HCT116 (cell line): ENCODE results near the gene INTS4. TPM values are rescaled to one million over a fixed set of nuclear protein-coding genes. Genes with fewer than 3 reads are reported as not detected.

Experiments used
- ATAC-seq: fragments of 200-7000 bp; cut with Tn5 transposase; 2 replicates; pipeline ENCODE4 v1.9.1; 2020; ENCODE audit warnings: mild to moderate bottlenecking, moderate library complexity
- BruUV-seq: library from RNA; stranded (reverse); fragments of 400-500 nt; replicated peaks from 2 replicates; lab custom pipeline; 2021; lab: Mats Ljungman, UMichigan
- CTCF ChIA-PET: fragments of 300-600 bp; sonication (Branson Sonifier 250); formaldehyde crosslinking; loops from one replicate; lab custom pipeline; 2021; ENCODE audit warnings: antibody characterized with exemption; lab: Charles Lee
- POLR2A ChIA-PET: fragments of 300-600, 350-600 bp; sonication (Branson Sonifier 250); formaldehyde crosslinking; loops from one replicate; lab custom pipeline; 2021; ENCODE audit warnings: antibody characterized with exemption; lab: Charles Lee
- RAD21 ChIA-PET, 2 experiments: fragments of 300-600 bp; sonication (Branson Sonifier 250); formaldehyde crosslinking; loops; one replicate each; lab custom pipeline; 2023; ENCODE audit warnings: low total read pairs in 2 of 2; ENCODE audit not compliant: uncharacterized antibody in 2 of 2, unreplicated experiment in 2 of 2, low non-redundant PET in 1 of 2; lab: Charles Lee
- DNase-seq: peaks from one replicate; pipeline ENCODE4 v3.0.0-alpha.2; 2010; ENCODE audit warnings: low read depth, low spot score
- H2AFZ ChIP-seq: fragments of 200-600 bp; shearing (Covaris generic), sonication (generic); 2 replicates; pipeline ENCODE4 v1.6.1; 2017; ENCODE audit warnings: low read depth, mixed run types, mixed read lengths, antibody characterized with exemption, low read length; ENCODE audit not compliant: poor library complexity, severe bottlenecking
- H3K27ac ChIP-seq: 2 replicates; pipeline ENCODE4 v1.5.1; 2012; ENCODE audit warnings: low read depth, low read length
- H3K27me3 ChIP-seq: fragments of 200-600 bp; sonication (generic); 2 replicates; pipeline ENCODE4 v1.6.1; 2016; ENCODE audit warnings: mixed run types, low read length, mixed read lengths; ENCODE audit not compliant: insufficient read depth
- H3K36me3 ChIP-seq, 2 experiments: fragments of 200-500 bp in 1 of 2; fragments of 200-600 bp in 1 of 2; sonication (Bioruptor generic) in 1 of 2; sonication (generic) in 1 of 2; 2 replicates each; pipeline versions ENCODE4 v1.5.1 to v1.6.1; 2014 to 2016; ENCODE audit warnings: low read length in 2 of 2, inconsistent platforms in 1 of 2, mixed read lengths in 1 of 2, mixed run types in 1 of 2; ENCODE audit not compliant: insufficient read depth in 2 of 2, control insufficient read depth in 1 of 2
- H3K4me1 ChIP-seq, 2 experiments: fragments of 200-600 bp in 1 of 2; sonication (generic) in 1 of 2; 2 replicates each; pipeline versions ENCODE4 v1.5.1 to v1.6.1; 2012 to 2017; ENCODE audit warnings: low read length in 2 of 2, inconsistent platforms in 1 of 2, mild to moderate bottlenecking in 1 of 2, mixed read lengths in 1 of 2, mixed run types in 1 of 2, moderate library complexity in 1 of 2; ENCODE audit not compliant: insufficient read depth in 2 of 2, control insufficient read depth in 1 of 2
- H3K4me2 ChIP-seq: fragments of 200-600 bp; sonication (generic); 2 replicates; pipeline ENCODE4 v1.6.1; 2017; ENCODE audit warnings: mixed run types, low read length, mixed read lengths
- H3K4me3 ChIP-seq, 2 experiments: fragments of 200-600 bp in 1 of 2; sonication (generic) in 1 of 2; replicated peaks in 1 of 2; 2 replicates each; pipeline ENCODE4 v1.5.1; 2011 to 2016; ENCODE audit warnings: low read length in 2 of 2, control low read depth in 1 of 2, low read depth in 1 of 2, mild to moderate bottlenecking in 1 of 2, mixed read lengths in 1 of 2, mixed run types in 1 of 2
- H3K79me2 ChIP-seq: fragments of 200-600 bp; sonication (generic); 2 replicates; pipeline ENCODE4 v1.6.1; 2017; ENCODE audit warnings: mild to moderate bottlenecking, mixed run types, low read length, moderate library complexity, mixed read lengths; ENCODE audit not compliant: insufficient read depth
- H3K9ac ChIP-seq: fragments of 200-600 bp; sonication (generic); 2 replicates; pipeline ENCODE4 v1.6.1; 2016; ENCODE audit warnings: low read length, mixed read lengths
- H3K9me2 ChIP-seq: fragments of 200-600 bp; sonication (generic), shearing (Covaris generic); 2 replicates; pipeline ENCODE4 v1.6.1; 2017; ENCODE audit warnings: mixed run types, mild to moderate bottlenecking, moderate library complexity; ENCODE audit not compliant: insufficient read depth
- H3K9me3 ChIP-seq, 2 experiments: fragments of 200-500 bp in 1 of 2; fragments of 200-600 bp in 1 of 2; sonication (Bioruptor generic) in 1 of 2; sonication (generic) in 1 of 2; 2 replicates each; pipeline ENCODE4 v1.6.1; 2014 to 2017; ENCODE audit warnings: low read length in 2 of 2, mixed read lengths in 2 of 2, inconsistent platforms in 1 of 2, low read depth in 1 of 2, mild to moderate bottlenecking in 1 of 2, mixed run types in 1 of 2, moderate library complexity in 1 of 2; ENCODE audit not compliant: control insufficient read depth in 1 of 2, insufficient read depth in 1 of 2
- H4K20me1 ChIP-seq: fragments of 200-600 bp; sonication (generic), shearing (Covaris generic); 2 replicates; pipeline ENCODE4 v1.6.1; 2017; ENCODE audit warnings: mixed run types, mild to moderate bottlenecking, moderate library complexity; ENCODE audit not compliant: insufficient read depth
- CBX3 ChIP-seq: IDR thresholded peaks from 2 replicates; pipeline ENCODE4 v1.6.1; 2012; ENCODE audit warnings: low read depth
- CEBPB ChIP-seq: IDR thresholded peaks from 2 replicates; pipeline ENCODE4 v1.6.1; 2012; ENCODE audit warnings: low read depth
- EGR1 ChIP-seq: IDR thresholded peaks from 2 replicates; pipeline ENCODE4 v1.6.1; 2012; ENCODE audit warnings: low read depth
- ELF1 ChIP-seq: IDR thresholded peaks from 2 replicates; pipeline ENCODE4 v1.6.1; 2012; ENCODE audit warnings: low read depth, borderline replicate concordance
- EZH2 ChIP-seq: fragments of 200-600 bp; sonication (generic); IDR thresholded peaks from 2 replicates; pipeline ENCODE4 v1.6.1; 2017; ENCODE audit warnings: antibody characterized with exemption, mixed run types
- FOSL1 ChIP-seq: IDR thresholded peaks from 2 replicates; pipeline ENCODE4 v1.6.1; 2012; ENCODE audit warnings: low read depth
- JUND ChIP-seq: IDR thresholded peaks from 2 replicates; pipeline ENCODE4 v1.6.1; 2012
- POLR2A ChIP-seq: IDR thresholded peaks from 2 replicates; pipeline ENCODE4 v1.7.0; 2011; ENCODE audit warnings: borderline replicate concordance; ENCODE audit not compliant: insufficient read depth, insufficient read length; ENCODE audit errors: extremely low read depth
- POLR2AphosphoS5 ChIP-seq: IDR thresholded peaks from 2 replicates; pipeline ENCODE4 v1.6.1; 2011; ENCODE audit warnings: mild to moderate bottlenecking, low read depth, low read length, moderate library complexity
- RAD21 ChIP-seq: IDR thresholded peaks from 2 replicates; pipeline ENCODE4 v1.6.1; 2012; ENCODE audit warnings: low read depth, mild to moderate bottlenecking
- SIN3A ChIP-seq: IDR thresholded peaks from 2 replicates; pipeline ENCODE4 v1.6.1; 2012; ENCODE audit warnings: low read depth
- SP1 ChIP-seq: IDR thresholded peaks from 2 replicates; pipeline ENCODE4 v1.6.1; 2012; ENCODE audit warnings: low read depth
- SRF ChIP-seq: IDR thresholded peaks from 2 replicates; pipeline ENCODE4 v1.6.1; 2012; ENCODE audit warnings: low read depth
- ZFX ChIP-seq: fragments of 450-650 bp; IDR thresholded peaks from 2 replicates; pipeline ENCODE4 v1.6.1; 2017
- ZNF274 ChIP-seq: fragments of 200-500 bp; sonication (Bioruptor generic); IDR thresholded peaks from 2 replicates; pipeline ENCODE4 v1.6.1; 2014; ENCODE audit warnings: mild to moderate bottlenecking, low read depth, low read length, inconsistent platforms
- intact Hi-C: fragments of 100-400 bp; cut with micrococcal nuclease; formaldehyde crosslinking; loops from 2 replicates; pipeline ENCODE4 v1.10.0; 2022
- total RNA-seq: library from RNA; stranded (reverse); gene quantifications from one replicate; pipeline ENCODE4 v1.2.1, GENCODE V29; 2021; ENCODE audit not compliant: unreplicated experiment
- TF ChIP-seq, protein P1 (sequence below), 3 experiments: fragments of 200-600 bp in 1 of 3; sonication (generic) in 1 of 3; IDR thresholded peaks in 2 of 3; conservative IDR thresholded peaks in 1 of 3; 2 replicates each; pipeline ENCODE4 v1.5.1; 2012 to 2017; ENCODE audit warnings: low read depth in 2 of 3, low read length in 2 of 3, antibody characterized with exemption in 1 of 3, borderline replicate concordance in 1 of 3, control low read depth in 1 of 3, mild to moderate bottlenecking in 1 of 3, mixed read lengths in 1 of 3, mixed run types in 1 of 3, moderate library complexity in 1 of 3; ENCODE audit not compliant: insufficient read depth in 1 of 3
- TF ChIP-seq, protein P2 (sequence below): IDR thresholded peaks from 2 replicates; pipeline ENCODE4 v1.6.1; 2012
- TF ChIP-seq, protein P3 (sequence below): IDR thresholded peaks from 2 replicates; pipeline ENCODE4 v1.6.1; 2012; ENCODE audit warnings: low read depth
- TF ChIP-seq, protein P4 (sequence below): IDR thresholded peaks from 2 replicates; pipeline ENCODE4 v1.6.1; 2012

The INTS4 gene
- total RNA-seq, 1 experiment from 2014 or later = 41.0 TPM

GRCh38 chr11:77883775-77884174 lies 110.7 kb downstream of the INTS4 start (continued):
- TF ChIP-seq, protein P1, sequence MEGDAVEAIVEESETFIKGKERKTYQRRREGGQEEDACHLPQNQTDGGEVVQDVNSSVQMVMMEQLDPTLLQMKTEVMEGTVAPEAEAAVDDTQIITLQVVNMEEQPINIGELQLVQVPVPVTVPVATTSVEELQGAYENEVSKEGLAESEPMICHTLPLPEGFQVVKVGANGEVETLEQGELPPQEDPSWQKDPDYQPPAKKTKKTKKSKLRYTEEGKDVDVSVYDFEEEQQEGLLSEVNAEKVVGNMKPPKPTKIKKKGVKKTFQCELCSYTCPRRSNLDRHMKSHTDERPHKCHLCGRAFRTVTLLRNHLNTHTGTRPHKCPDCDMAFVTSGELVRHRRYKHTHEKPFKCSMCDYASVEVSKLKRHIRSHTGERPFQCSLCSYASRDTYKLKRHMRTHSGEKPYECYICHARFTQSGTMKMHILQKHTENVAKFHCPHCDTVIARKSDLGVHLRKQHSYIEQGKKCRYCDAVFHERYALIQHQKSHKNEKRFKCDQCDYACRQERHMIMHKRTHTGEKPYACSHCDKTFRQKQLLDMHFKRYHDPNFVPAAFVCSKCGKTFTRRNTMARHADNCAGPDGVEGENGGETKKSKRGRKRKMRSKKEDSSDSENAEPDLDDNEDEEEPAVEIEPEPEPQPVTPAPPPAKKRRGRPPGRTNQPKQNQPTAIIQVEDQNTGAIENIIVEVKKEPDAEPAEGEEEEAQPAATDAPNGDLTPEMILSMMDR (IDR thresholded peaks at IDR 0.05 in 2 of 3, conservative IDR thresholded peaks at IDR 0.05 in 1 of 3; ENCODE audit: borderline replicate concordance in 1 of 3, insufficient read depth in 1 of 3, low read depth in 2 of 3, low read length in 2 of 3) = no peak
- TF ChIP-seq ZNF274 = no peak
- no peak for TF ChIP-seq FOSL1

- intact Hi-C loops = no loop called here
- POLR2A ChIA-PET = no interaction called here
Measured at GRCh38 chr11:77882396-77882795, 112.1 kb downstream of the INTS4 start.

More at GRCh38 chr11:77882396-77882795, 112.1 kb downstream of the INTS4 start:
- RAD21 ChIA-PET = no interaction called here
- H3K9me2 ChIP-seq = no peaks in the 10 kb centered on the region
- TF ChIP-seq ZFX = no peak
- TF ChIP-seq POLR2AphosphoS5 = no peak
- TF ChIP-seq CEBPB = no peak
- no peak for TF ChIP-seq SP1
- no peak for TF ChIP-seq RAD21
- TF ChIP-seq, protein P2, sequence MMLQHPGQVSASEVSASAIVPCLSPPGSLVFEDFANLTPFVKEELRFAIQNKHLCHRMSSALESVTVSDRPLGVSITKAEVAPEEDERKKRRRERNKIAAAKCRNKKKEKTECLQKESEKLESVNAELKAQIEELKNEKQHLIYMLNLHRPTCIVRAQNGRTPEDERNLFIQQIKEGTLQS = no peak
- no peak for TF ChIP-seq CBX3
- TF ChIP-seq, protein P1 (IDR thresholded peaks at IDR 0.05 in 2 of 3, conservative IDR thresholded peaks at IDR 0.05 in 1 of 3; ENCODE audit: borderline replicate concordance in 1 of 3, insufficient read depth in 1 of 3, low read depth in 2 of 3, low read length in 2 of 3) = no peak
- no peak for TF ChIP-seq ELF1
- no peak for TF ChIP-seq JUND
- TF ChIP-seq POLR2A = no peak
- TF ChIP-seq, protein P3, sequence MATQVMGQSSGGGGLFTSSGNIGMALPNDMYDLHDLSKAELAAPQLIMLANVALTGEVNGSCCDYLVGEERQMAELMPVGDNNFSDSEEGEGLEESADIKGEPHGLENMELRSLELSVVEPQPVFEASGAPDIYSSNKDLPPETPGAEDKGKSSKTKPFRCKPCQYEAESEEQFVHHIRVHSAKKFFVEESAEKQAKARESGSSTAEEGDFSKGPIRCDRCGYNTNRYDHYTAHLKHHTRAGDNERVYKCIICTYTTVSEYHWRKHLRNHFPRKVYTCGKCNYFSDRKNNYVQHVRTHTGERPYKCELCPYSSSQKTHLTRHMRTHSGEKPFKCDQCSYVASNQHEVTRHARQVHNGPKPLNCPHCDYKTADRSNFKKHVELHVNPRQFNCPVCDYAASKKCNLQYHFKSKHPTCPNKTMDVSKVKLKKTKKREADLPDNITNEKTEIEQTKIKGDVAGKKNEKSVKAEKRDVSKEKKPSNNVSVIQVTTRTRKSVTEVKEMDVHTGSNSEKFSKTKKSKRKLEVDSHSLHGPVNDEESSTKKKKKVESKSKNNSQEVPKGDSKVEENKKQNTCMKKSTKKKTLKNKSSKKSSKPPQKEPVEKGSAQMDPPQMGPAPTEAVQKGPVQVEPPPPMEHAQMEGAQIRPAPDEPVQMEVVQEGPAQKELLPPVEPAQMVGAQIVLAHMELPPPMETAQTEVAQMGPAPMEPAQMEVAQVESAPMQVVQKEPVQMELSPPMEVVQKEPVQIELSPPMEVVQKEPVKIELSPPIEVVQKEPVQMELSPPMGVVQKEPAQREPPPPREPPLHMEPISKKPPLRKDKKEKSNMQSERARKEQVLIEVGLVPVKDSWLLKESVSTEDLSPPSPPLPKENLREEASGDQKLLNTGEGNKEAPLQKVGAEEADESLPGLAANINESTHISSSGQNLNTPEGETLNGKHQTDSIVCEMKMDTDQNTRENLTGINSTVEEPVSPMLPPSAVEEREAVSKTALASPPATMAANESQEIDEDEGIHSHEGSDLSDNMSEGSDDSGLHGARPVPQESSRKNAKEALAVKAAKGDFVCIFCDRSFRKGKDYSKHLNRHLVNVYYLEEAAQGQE = no peak
- no peak for TF ChIP-seq SIN3A
- TF ChIP-seq EZH2 = no peak
- TF ChIP-seq, protein P4, sequence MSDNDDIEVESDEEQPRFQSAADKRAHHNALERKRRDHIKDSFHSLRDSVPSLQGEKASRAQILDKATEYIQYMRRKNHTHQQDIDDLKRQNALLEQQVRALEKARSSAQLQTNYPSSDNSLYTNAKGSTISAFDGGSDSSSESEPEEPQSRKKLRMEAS = no peak
- TF ChIP-seq FOSL1 = no peak
- TF ChIP-seq EGR1 = no peak
- TF ChIP-seq SRF = no peak
- H3K36me3 ChIP-seq = peaks cover 0 to 6% of the 10 kb centered on the region in 2 experiments; a peak in 1 of 4 replicates
- H3K27ac ChIP-seq = no peak overlapping the region
- CTCF ChIA-PET = no interaction called here
- H3K27me3 ChIP-seq = no peaks in the 10 kb centered on the region
- no TSS peak for BruUV-seq
- no peaks in the 10 kb centered on the region for H3K9me3 ChIP-seq
- H3K4me2 ChIP-seq = no peak overlapping the region
- no peak for ATAC-seq
- H3K79me2 ChIP-seq = no peaks in the 10 kb centered on the region
- no peak overlapping the region for H3K4me3 ChIP-seq
- H4K20me1 ChIP-seq = no peaks in the 10 kb centered on the region
- H3K4me1 ChIP-seq = no peaks in the 10 kb centered on the region
- DNase-seq = no peak
- H2AFZ ChIP-seq = no peak overlapping the region
- no peak overlapping the region for H3K9ac ChIP-seq
